Kidney (tissue), 14 donors: ENCODE data around the gene SNAP23. TPM values are rescaled to one million over a fixed set of nuclear protein-coding genes. Genes with fewer than 3 reads are reported as not detected.
A peak's percentile ranks its signal among the peaks of the same experiment; 100 is the strongest.

Experiments used
- DNase-seq, 5 donors: peaks; one replicate each; pipeline ENCODE4 v3.0.0-alpha.2; 2013 to 2020
- FAIRE-seq: peaks from 2 replicates; lab custom pipeline; 2012; peaks lifted over from hg19 to GRCh38; lab: Jason Lieb, UNC
- H3K27ac ChIP-seq, 2 donors: one replicate each; pipeline ENCODE4 v1.7.0; 2013; ENCODE audit warnings: low read depth in 2 of 2, low read length in 2 of 2, inconsistent platforms in 1 of 2
- H3K27me3 ChIP-seq: one replicate; pipeline ENCODE4 v1.7.1; 2013; ENCODE audit warnings: low read length, inconsistent platforms; ENCODE audit not compliant: control insufficient read depth, insufficient read depth
- H3K36me3 ChIP-seq, 3 donors: one replicate each; pipeline versions ENCODE4 v1.7.0 to v1.7.1; 2013; ENCODE audit warnings: low read length in 3 of 3, control low read depth in 1 of 3, inconsistent platforms in 1 of 3; ENCODE audit not compliant: insufficient read depth in 3 of 3, control insufficient read depth in 2 of 3
- H3K4me1 ChIP-seq, 3 donors: one replicate each; pipeline versions ENCODE4 v1.7.0 to v1.7.1; 2013; ENCODE audit warnings: low read length in 3 of 3, inconsistent platforms in 1 of 3, low read depth in 1 of 3; ENCODE audit not compliant: control insufficient read depth in 2 of 3, insufficient read depth in 2 of 3
- H3K4me3 ChIP-seq, 3 donors: one replicate each; pipeline versions ENCODE4 v1.7.0 to v1.8.1; 2013; ENCODE audit warnings: low read length in 3 of 3, control low read depth in 1 of 3, inconsistent platforms in 1 of 3
- H3K9ac ChIP-seq, 3 donors: one replicate each; pipeline versions ENCODE4 v1.7.0 to v1.7.1; 2013; ENCODE audit warnings: low read length in 3 of 3, control low read depth in 1 of 3, inconsistent platforms in 1 of 3
- H3K9me3 ChIP-seq, 3 donors: one replicate each; pipeline versions ENCODE4 v1.7.0 to v1.7.1; 2013; ENCODE audit warnings: low read length in 3 of 3, control low read depth in 1 of 3, inconsistent platforms in 1 of 3; ENCODE audit not compliant: control insufficient read depth in 2 of 3, insufficient read depth in 1 of 3
- intact Hi-C: fragments of 100-400 bp; cut with DNase I; formaldehyde crosslinking; loops from one replicate; pipeline ENCODE4 v1.11.1; 2022
- polyA plus RNA-seq: library from polyadenylated mRNA; stranded (reverse); fragments of 350-450 nt; fragmentation: Illumina TruSeq; extraction: RNeasy Lipid Tissue Mini Kit (QIAGEN cat#74804); gene quantifications from one replicate; pipeline ENCODE4 v1.2.3, GENCODE V29; 2014; ENCODE audit warnings: low read depth, low replicate concordance; ENCODE audit not compliant: insufficient read depth
- total RNA-seq: library from RNA; stranded (reverse); fragmentation: NEBNext Ultra II Directional; extraction: Animal tissue kit (Norgen Biotek cat#: 25700); gene quantifications from one replicate; pipeline ENCODE4 v1.2.1, GENCODE V29; 2021
- TF ChIP-seq, protein P1 (sequence below): IDR thresholded peaks from 3 replicates; pipeline ENCODE4 v1.5.1; 2012; ENCODE audit warnings: mild to moderate bottlenecking, moderate library complexity, borderline replicate concordance; ENCODE audit not compliant: insufficient read depth; ENCODE audit errors: extremely low read depth
- donor health status: control.
- donor health status: control.
- donor health status: control.
- donor health status: control.
- donor health status: control.
- donor health status: DM: yes; HTN: yes; CAD: no.
- donor health status: Normal renal cell carcinoma (clear cell type).

The SNAP23 gene
- total and polyA plus RNA-seq, 2 donors from 2014 or later, result 34.1 to 55.0 TPM

DNA sequence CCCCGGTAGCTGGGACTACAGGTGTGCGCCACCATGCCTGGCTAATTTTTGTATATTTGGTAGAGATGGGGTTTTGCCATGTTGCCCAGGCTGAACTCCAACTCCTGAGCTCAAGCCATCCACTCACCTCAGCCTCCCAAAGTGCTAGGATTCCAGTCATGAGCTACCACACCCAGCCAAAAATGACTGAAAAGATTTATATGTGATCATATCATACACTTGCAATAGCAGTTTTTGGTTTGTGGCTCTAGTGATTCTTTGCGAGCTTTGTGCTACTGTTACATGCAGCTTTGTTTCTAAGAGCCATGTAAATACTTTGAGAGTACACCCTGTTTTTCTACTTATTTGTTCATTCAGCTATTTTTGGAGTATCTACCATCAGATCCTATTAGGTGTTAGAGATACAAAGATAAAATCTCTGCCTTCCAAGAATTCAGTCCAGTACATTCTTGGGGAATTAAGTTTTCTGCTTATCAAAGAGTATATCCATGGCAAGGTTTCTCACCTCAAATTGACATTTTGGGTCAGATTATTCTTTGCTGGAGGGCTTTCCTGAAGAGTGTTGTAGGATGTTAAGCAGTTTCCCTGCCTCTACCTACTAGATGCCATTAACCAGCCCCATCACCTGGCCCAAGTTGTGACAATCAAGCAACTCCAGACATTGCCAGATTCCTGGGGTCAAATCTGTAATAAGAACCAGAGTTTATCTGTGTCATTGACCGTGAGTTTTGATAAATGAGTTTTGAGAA, 15.0 kb downstream of the SNAP23 start:
- H3K4me1 ChIP-seq, result peaks cover 0 to 4% (median 0%) of the 10 kb centered on the region in 3 donors
- no peaks in the 10 kb centered on the region for H3K27me3 ChIP-seq
- no peak overlapping the region for H3K4me3 ChIP-seq
- TF ChIP-seq, protein P1, sequence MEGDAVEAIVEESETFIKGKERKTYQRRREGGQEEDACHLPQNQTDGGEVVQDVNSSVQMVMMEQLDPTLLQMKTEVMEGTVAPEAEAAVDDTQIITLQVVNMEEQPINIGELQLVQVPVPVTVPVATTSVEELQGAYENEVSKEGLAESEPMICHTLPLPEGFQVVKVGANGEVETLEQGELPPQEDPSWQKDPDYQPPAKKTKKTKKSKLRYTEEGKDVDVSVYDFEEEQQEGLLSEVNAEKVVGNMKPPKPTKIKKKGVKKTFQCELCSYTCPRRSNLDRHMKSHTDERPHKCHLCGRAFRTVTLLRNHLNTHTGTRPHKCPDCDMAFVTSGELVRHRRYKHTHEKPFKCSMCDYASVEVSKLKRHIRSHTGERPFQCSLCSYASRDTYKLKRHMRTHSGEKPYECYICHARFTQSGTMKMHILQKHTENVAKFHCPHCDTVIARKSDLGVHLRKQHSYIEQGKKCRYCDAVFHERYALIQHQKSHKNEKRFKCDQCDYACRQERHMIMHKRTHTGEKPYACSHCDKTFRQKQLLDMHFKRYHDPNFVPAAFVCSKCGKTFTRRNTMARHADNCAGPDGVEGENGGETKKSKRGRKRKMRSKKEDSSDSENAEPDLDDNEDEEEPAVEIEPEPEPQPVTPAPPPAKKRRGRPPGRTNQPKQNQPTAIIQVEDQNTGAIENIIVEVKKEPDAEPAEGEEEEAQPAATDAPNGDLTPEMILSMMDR, result no peak
- no peak overlapping the region for H3K9ac ChIP-seq
- H3K9me3 ChIP-seq, result no peaks in the 10 kb centered on the region
- H3K27ac ChIP-seq, result no peak overlapping the region
- peaks cover 2 to 7% (median 2%) of the 10 kb centered on the region in 3 donors for H3K36me3 ChIP-seq
- FAIRE-seq (no peak), DNase-seq (no peak)
- intact Hi-C loops, result no loop called here

DNA sequence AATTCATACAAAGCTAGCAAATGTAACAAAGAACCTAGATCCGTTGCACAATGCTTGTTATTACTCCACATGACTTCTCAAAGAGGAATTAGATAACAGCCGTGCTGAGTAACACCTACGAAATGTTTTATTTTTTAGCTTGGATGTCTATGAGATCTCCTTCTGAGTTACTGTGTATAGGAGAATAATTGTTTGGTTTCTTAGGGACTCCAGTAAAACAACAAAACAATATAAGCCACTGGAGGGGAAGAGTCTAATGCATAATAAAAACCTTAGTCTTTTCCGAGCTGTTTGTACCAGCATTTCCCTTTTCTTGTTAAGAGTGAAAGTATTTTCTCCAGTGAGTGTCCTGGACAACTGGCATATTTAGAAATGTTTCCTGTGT, 15.6 kb downstream of the SNAP23 start:
- Histone ChIP-seq H3K36me3 (peaks cover 2 to 8% (median 3%) of the 10 kb centered on the region in 3 donors), H3K27me3 (no peaks in the 10 kb centered on the region), H3K9me3 (no peaks in the 10 kb centered on the region), H3K4me1 (peaks cover 0 to 4% (median 0%) of the 10 kb centered on the region in 3 donors), H3K27ac (no peak overlapping the region), H3K9ac (no peak overlapping the region), H3K4me3 (peak overlapping the region in 1 of 3 donors; percentile 8)
- no peak for FAIRE-seq
- DNase-seq, result no peak
- intact Hi-C loops, result no loop called here
- TF ChIP-seq, protein P1, result no peak

DNA sequence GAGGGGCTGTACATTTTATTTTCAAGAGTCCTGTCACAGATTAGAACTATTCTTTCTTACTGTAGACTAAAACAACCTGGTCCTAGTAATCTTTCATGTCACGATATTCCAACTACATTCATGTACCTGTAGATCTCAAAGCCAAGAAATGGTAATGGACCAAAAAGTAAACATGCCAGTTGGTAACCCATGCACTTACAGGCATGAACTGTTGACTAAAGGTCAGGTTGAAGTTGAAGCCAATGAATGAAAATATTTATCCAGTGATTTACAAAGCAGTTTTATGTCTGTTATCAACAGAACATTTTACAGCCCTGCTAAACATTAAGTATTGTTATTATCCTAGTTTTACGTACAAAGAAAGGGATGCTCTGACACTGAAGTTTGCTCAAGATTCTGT, 27.9 kb downstream of the SNAP23 start:
- H3K36me3 ChIP-seq, result peaks cover 0 to 8% (median 2%) of the 10 kb centered on the region in 3 donors
- no peaks in the 10 kb centered on the region for H3K9me3 ChIP-seq
- DNase-seq (no peak), FAIRE-seq (no peak)
- H3K27ac ChIP-seq, result no peak overlapping the region
- no peaks in the 10 kb centered on the region for H3K4me1 ChIP-seq
- H3K4me3 ChIP-seq, result no peak overlapping the region
- H3K27me3 ChIP-seq, result no peaks in the 10 kb centered on the region
- TF ChIP-seq, protein P1, result no peak
- intact Hi-C loops, result no loop called here
- H3K9ac ChIP-seq, result no peak overlapping the region
